HG02943 (cell line): ENCODE results near the gene MLC1.

ENCODE experiments used
- ATAC-seq: cut with Tn5 transposase; IDR thresholded peaks from one replicate; pipeline ENCODE4 v1.9.1; 2021; ENCODE audit warnings: mild to moderate bottlenecking, low read depth, moderate library complexity; ENCODE audit not compliant: unreplicated experiment

The MLC1 gene

DNA sequence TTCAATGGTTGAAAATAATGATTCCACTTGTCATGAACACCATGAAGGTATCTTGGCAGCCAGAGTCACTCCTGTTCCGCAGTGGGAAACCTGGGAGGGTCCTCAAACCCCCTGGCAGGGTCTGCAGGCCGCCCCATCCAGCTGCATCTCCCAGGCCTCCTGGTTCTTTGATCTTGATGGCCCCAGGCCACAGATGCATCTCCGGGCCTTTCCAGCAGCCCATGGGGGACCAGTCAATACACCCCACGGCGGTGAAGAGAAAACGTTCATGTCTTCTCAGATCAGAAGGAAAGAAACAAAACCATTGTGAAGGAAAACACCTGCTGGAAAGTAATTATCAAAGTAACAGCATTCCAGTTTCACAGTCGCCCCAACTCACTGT, 25.4 kb downstream of the MLC1 start:
- ATAC-seq = no peak

DNA sequence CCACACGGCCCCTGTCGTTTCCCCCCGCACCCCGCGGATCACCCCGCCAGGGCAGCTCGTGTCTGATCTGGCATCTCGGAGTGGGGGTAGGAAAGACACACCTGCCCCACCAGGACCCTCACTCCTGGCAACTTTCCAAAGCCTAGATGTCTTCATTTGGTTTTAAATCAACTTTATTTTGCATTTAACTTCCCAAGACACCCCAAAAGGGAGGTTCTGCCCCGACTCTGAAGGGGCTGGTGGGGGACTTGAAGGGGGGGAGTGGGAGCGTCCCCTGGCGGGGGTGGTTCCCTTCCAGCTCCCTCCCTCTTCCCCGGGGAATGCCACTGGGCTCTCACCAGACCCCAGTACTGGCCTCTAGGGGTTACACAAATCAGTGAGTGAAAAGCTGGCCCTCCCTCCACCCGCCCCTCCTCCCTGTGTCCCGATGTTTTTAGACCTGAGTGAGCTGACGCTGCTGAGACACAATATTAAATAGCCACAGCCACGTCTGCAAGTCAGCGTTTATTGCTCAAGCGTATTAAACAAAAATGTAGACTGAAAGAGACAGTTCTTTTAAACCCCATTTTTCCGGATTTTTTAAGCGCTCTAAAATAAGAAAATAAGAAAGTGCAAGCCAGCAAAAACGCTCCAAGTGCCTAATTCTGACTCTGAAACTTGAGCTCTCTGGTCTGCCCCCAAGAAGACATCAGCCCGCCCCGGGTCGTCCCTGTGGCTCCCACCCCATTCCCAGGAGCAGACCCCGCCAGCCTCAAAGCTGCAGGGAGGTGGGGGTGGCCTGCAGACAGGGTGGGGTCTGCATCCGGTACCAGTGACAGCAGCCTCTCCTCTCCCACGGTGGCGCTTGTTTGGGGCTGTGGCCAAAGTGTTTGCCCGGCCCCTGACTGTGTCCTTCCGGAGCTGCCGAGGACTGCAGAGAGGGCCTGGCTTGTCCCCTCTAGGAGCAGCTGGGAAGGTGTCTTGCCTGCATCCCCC, 26.0 kb downstream of the MLC1 start:
- no peak for ATAC-seq

DNA sequence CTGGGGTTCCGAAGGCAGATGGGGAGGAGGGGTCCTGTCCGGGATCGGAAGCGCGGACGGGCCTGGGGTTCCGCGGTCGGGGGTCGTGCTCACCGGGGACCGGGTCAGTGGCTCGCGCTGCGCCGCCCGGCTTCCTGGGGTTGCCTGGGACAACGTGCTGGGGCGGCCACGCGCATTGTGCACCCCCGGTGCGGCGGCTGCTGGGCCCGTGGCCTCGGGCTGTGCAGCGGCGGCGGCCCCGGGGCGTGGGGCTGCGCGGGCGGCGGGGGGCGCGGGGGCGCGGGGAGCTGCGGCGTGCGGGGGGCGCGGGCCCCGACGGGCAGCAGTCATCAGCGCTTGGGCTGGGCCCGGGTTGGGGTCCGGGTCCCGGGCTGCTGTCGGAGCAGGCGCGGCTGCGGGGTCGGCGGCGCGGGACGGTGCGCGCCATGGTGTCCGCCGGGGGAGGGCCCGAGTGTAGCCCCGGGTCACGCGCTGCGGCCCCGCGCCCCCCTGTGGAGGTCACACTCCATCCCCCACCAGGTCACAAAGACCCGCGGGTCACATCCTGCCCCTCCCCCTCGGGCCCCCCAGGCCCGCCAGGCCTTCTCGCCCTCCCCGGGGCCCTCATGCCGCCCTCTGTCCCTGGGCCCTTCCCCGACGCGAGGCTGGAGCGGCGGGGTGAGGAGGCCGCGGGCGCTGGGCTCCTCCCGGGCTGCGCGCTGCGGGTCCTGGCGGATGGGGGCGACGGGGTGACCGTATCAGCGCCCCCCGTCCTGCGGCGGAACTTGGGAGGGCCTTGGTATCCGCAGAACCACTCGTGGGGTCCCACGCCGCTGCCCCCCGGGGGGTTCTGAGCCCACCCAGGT, 26.9 kb downstream of the MLC1 start, which contains the start of gene TTLL8:
TSS of gene TTLL8 (minus strand) at position 238 of the 845 bp plus-strand sequence.
- ATAC-seq = no peak

DNA sequence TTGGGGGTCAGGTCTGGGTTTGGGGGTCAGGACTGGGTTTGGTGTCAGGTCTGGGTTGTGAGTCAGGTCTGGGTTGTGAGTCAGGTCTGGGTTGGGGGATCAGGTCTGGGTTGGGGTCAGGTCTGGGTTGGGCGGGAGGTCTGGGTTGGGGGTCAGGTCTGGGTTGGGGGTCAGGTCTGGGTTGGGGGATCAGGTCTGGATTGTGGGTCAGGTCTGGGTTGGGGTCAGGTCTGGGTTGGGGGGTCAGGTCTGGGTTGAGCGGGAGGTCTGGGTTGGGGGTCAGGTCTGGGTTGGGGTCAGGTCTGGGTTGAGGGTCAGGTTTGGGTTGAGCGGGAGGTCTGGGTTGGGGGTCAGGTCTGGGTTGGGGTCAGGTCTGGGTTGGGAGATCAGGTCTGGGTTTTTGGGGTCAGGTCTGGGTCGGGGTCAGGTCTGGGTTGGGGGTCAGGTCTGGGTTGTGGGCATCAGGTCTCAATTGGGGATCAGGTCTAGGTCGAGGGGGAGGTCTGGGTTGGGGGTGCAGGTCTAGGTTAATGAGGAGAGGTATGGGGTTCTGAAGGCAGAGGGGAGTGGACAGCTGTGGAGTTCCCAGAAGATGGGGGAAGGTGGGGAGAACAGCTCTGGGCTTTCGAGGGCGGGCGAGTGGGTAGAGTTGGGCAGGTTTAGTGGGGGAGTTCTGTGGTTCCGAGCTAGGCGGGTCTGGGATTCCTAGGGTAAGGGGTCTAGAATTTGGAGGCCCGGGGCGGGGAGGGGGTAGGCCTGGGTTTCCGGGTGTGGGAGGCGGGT, 27.8 kb downstream of the MLC1 start:
- no peak for ATAC-seq

DNA sequence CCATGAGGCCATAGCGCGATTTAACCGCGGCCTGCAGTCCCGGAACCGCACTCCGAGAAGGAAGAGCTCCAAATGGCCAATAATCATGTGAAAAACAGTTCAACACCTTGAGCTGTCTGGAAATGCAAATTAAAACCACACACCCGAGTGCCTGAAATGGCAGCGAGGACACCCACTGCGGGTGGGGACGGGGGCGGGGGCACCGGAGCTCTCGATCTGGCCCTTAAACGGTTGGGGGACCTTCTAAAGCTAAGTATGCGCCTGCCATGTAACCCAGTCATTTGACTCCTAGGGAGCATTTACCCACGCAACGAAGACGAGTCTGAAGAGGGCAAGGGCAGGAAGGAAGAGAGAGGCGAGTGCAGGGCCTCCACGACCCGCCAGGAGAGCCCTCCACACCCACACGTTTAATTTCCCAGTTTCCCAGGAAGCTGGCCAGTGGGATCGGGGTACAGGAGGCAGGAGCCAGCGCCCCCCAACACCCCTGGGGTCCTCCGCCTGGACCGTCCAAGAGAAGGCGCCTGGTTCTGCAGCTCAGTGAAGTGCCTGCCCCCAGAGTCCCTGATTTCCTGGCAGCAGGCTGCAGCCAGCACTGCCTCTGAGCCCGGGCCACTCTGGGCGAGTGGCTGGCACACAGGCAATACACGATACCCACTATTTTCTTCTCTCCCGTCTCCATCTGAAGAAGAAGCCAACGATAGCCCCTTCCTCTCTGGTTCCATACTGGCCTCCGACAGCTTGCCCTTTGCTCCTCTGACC, 28.8 kb downstream of the MLC1 start:
- ATAC-seq = no peak

DNA sequence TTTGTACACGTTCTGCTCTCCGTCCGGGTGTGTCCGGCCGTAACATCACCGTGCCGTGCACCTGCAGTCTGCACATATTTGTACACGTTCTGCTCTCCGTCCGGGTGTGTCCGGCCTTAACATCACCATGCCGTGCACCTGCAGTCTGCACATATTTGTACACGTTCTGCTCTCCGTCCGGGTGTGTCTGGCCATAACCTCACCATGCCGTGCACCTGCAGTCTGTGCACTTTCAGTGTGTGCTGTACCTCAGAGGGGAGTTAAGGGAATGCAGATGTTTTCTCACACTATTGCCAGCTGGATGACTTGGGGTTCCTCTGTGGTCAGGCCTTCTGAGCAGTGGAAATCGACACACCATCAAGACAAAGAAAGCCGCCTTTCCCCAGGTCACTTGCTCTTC, 31.4 kb downstream of the MLC1 start:
- ATAC-seq = no peak

DNA sequence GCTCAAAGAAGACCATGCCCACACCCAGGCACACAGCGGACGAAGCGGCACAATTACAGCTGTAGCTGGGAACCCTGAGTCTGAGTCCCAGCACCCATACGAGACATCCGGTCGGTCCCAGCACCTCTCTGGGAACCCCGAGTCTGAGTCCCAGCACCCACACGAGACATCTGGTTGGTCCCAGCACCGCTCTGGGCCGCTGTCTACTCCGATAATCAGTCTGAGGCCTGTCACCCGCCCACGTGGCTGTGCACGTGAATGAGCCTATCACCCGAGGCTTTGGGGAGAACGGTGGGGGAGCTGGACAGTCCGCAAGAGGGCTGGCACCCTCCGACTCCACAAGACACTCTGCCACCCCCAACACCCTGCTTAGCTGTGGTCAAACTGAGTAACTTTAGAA, 33.3 kb downstream of the MLC1 start:
- ATAC-seq = no peak

DNA sequence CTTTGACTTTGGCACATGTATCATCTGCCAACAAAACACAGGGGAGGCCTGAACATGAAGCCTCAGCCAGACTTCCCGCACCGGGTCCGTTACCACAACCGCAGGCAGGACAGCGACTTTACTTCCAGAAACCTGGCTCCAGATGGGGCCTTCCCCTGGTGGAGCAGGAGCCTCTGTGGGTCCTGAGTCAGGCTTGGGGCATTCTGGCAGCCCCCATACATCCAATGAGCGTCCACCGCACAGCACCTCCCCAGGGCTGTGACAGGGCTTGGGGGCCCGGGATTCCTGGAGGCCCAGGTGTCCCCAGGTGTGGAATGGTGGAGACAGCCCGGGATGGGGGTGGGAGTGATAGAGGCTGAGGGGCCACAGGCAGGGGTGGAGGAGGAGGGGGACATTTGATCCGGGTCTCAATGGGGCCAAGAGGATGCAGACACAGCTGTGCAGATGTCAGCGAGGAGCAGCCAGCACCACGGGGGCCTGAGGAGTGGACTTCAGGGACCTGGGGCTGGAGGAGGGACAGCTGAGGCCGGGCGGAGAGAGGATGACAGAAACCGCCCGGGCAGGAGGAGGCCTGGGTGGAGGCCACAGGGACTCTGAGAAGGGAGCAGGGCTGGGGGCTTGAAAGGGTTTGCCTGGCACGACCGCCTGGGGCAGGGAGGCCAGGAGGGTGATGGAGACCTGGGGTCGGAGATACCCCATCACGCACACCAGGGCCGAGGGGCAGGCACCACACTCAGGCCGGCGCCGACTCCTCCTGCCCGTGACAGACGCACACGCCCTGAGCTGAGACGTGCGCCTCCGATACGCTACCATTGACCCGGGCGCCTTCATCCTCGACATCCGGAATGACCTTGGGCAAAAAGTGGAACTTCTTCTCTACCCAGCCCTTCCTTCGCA, 35.7 kb downstream of the MLC1 start:
- ATAC-seq = no peak

DNA sequence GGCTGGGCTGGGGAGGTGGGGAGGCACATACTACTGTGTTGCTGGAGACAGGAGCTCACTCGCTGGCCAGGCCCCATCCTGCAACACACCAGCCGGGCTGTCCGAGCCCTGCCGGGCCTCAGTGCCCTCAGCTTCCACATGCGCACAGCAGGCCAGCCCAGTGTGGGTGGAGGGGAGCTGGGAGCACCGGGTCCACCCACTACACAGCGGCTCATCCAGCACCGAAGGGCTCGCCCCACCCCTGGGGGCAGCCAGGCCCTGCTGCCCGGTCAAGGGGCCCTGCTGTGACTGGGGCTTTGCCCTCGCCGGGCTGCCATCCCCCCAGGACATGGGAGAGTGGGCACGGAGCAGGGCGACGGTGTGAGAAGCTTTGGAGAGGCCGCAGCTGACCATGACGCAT, 36.4 kb downstream of the MLC1 start:
- no peak for ATAC-seq

DNA sequence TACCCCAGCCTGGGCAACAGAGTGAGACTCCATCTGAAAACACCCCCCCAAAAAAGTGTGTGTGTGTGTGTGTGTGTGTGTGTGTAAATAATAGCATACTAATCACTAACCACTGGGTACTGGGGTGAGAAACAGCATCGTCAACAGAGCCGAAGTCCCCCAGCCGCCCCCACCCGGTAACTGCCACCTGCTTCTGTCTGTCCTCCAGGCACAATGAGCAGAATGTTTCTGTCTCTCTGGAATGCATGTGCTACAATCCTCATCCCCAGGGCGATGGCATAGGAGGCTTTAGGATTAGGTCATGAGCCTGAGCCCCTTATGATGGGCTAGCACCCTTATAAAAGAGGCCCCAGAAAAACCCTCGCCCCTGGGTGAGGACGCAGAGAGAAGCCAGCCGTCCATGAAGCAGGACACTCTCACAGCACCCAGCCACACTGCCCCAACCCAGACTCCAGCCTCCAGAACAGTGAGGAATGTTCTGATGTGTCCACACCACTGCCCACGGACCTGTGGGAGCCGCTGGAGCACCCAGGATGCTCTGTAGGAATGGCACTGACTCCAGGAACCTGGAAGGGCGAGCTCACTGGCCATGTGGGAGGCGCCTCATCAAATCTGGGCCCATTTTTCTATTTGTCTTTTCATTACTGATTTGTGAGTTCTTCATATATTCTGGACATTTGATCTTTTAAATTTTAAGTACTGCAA, 37.0 kb downstream of the MLC1 start:
- ATAC-seq = no peak

DNA sequence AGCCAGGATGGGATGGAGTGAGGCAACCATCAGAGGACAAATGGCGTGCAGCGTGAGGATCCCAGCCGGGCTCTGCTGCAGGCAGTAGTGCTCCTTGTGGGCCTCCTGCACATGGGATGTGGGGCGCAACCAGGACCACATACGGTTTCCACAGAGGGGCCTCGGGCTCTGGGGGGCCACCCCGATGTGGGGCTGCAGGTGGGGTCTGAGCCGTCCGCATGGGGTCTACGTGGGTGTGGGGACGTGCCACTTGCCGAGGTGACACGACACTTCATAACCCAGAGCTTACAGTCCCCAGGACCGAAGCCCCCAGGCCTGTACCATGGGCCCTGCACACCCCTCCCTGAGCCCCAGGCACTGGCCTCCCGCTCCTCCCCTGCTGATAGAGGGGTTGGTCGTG, 37.9 kb downstream of the MLC1 start:
- no peak for ATAC-seq

DNA sequence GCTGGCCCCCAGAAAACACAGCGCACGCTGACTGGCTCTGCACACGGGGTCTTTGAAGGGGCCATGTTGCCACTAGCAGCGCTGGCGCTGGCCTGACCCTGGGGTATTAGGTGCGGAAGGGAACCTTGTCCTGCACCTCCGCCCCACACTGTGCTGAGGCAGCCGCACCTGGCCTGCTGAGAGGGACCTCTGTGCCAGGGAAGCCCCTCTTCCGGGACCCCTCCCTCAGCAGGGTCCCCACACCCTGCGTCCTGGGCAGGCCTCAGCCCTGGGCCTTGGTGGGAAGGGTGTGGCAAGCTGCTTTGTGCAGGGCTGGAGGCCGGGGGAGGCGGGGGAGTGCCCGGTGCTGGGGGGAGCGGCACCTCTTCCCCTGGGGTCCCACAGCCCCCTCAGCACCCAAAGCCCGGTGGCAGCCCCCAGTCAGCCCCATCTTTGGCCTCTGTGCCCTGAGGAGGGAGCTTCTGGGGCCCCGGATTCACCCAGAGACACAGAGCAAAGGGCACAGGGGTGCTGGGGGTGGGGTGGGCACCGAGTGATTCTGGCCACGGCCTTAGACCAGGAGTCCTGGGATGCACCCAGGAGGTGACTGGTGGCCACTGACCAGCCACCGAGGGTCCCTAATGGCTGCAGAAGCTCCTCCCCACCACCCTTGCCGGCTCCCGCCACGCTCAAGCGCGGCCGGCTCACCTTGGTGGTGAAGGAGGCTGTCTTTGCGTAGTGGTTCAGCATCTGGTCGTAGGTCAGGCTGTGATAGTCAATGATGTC, 38.6 kb downstream of the MLC1 start:
- no peak for ATAC-seq

DNA sequence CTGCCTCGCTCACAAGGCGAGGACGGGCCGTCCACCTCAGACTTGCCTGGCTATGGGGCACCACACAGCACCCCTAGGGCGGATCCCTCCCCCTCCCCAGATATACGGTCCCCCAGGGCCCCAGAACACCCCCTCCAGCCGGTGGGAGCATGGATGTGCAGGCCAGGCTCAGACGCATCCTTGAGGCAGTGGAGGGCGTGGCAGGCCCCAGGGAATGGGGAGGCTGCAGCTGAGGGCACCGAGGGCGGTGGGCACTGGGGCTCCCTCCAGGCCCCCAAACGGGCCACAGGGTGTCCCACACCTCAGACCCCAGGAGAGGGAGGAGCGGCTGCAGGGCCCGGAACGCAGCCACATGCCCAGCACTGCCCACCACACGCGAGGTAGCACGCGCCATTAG, 39.2 kb downstream of the MLC1 start:
- ATAC-seq = no peak

DNA sequence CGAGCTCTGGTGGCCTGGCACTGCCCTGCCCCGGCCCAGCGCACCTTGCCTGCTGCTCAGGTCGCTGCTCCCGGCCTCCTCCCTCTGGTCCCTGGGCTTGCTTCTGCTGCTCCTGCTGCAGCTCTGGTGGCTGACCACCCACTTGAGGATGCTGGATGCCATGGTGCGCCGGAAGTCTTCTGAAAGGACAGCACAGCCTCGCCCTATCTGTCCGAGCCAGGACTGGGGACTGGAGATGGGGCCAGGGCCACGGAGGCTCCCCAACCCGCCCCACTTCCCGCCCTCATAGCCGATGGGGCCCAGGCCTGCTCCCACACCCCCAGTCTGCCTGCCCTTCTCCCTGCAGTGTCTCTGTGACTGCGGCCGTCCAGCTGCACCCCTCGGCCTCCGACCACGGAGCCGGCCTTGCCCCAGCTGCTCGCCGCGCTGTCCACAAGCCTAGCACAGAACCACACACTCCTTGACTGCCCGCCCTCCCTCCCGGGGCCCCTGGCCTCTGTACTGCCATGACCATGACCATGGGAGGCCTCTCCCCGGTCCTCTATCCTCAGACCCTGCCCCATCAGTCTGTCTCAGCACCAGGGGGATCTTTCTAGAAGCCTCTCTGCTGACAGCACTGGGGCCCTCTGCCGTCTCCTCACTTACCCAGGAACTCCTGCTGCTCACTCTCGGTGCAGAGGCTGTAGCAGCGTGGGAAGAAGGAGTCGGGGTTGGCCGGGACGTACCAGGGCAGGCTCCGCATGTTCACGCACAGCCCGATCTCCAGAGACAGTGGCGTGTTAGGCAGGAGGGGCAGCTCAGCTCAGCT, 39.8 kb downstream of the MLC1 start:
- no peak for ATAC-seq

DNA sequence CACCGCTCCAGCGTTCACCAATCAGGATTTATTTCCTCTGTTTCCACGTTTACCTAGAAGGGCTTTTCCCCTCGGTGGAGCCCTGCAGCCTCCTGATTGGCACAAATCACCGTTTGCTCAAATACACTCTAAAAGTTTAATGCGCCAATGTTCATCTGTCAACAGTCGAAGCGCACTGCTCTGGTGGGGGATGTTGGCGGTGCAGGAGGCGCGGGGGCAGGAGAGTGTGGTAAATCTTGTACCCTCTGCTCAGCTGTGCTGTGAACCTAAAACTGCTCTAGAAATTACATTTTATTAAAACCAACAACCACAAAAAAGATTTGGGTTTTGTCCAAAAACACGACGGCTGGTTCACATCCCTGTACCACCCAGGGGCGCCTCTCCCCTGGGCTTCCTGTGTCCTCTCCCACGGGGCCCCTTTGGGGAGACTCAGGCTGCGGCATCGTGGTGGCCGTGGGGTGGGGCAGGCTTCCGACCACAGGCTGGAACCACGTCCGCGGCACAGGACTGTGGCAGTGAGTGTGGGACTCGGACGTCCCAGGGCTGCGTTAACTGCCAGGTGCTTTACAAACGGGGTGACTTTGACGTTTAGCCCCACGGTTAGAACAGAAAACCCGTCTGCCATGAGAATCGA, 40.6 kb downstream of the MLC1 start:
- no peak for ATAC-seq

DNA sequence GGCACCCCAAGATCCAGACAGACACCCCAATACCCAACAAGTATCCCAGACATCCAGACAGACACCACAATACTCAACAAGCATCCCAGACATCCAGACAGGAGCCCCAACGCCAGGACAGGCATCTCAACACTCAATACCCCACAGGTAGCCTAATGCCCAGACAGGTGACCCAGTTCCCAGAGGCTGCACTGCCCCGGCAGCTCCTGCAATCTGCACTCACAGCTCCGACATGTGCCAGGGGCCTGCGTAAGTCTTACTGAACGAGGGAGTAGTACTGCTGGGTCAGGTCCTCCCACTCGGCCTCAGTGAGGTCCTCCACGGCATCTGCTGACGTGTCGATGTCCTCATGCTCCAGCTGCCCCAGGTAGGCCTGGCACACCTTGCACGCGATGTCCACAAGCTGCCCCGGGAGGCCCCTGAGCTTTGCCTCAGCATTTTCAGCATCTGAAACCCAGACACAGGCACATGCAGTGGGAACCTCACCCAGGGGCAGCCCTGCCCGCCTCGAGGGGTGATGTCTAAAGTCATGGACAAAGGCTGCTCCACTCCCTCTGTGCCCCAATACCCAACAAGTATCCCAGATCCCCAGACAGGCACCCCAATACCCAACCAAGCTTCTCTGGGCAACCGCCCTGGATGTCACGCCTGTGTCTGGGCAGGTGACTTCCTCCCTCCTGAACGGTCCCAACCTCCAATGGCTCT, 43.7 kb downstream of the MLC1 start:
- ATAC-seq = no peak
